ENCODE measurements around the gene PBX2. TPM values are rescaled to one million over a fixed set of nuclear protein-coding genes. Genes with fewer than 3 reads are reported as not detected.

PBX2 gene
- total RNA-seq, 4 donors from 2014 or later, result 27.7 to 65.3 (median 34.6) TPM

GRCh38 chr6:32222333-32223230 lies 32.6 kb upstream of the PBX2 start:
- DNase-seq (ENCODE audit: low spot score) (no peak), ATAC-seq (ENCODE audit: low FRiP score) (no peak)
- no peak for TF ChIP-seq CTCF (IDR thresholded peaks at IDR 0.05)

GRCh38 chr6:32220021-32220420 lies 30.0 kb upstream of the PBX2 start:
- ATAC-seq (ENCODE audit: low FRiP score) (no peak), DNase-seq (ENCODE audit: low spot score) (no peak)
- TF ChIP-seq CTCF (IDR thresholded peaks at IDR 0.05), result no peak

GRCh38 chr6:32218167-32218566 lies 28.2 kb upstream of the PBX2 start:
- TF ChIP-seq CTCF (IDR thresholded peaks at IDR 0.05), result no peak
- no peak for DNase-seq (ENCODE audit: low spot score)
- no peak for ATAC-seq (ENCODE audit: low FRiP score)

- DNase-seq (ENCODE audit: low spot score) (no peak), ATAC-seq (ENCODE audit: low FRiP score) (no peak)
- TF ChIP-seq CTCF (IDR thresholded peaks at IDR 0.05), result no peak
Measured at GRCh38 chr6:32216998-32217397, 27.0 kb upstream of the PBX2 start.

GRCh38 chr6:32216285-32216684 lies 26.3 kb upstream of the PBX2 start:
- ATAC-seq (ENCODE audit: low FRiP score) (no peak), DNase-seq (ENCODE audit: low spot score) (no peak)
- no peak for TF ChIP-seq CTCF (IDR thresholded peaks at IDR 0.05)

- no peak for DNase-seq (ENCODE audit: low spot score)
- no peak for ATAC-seq (ENCODE audit: low FRiP score)
- no peak for TF ChIP-seq CTCF (IDR thresholded peaks at IDR 0.05)
Measured at GRCh38 chr6:32215617-32216016, 25.6 kb upstream of the PBX2 start.

- ATAC-seq (ENCODE audit: low FRiP score), result no peak
- TF ChIP-seq CTCF (IDR thresholded peaks at IDR 0.05), result no peak
- no peak for DNase-seq (ENCODE audit: low spot score)
Measured at GRCh38 chr6:32214126-32214525, 24.1 kb upstream of the PBX2 start.
